ENCODE data around the gene PYROXD2.

The PYROXD2 gene

DNA sequence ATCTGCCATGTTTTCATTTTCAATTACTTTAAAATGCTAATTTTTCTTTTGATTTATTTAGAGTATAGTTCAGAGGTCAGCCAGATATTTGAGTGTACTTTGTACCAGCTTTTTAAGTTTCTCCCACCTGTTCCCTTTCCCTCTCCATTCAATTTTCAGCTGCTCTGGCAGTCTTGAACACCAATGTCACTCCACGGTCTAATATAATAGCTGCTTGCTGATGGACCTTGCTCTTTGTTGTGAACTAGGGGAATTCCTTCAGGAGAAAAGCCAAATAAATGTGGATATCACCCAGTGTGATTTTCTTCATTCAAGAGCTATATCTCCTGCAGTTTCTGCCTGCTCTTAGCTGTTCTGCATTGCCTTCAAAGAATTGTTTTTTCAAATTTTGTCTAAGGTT lies 35.6 kb upstream of the PYROXD2 start:
- TF ChIP-seq CTBP1 (IDR thresholded peaks at IDR 0.05; ENCODE audit: borderline replicate concordance) (no peak), FOXA1 (IDR thresholded peaks at IDR 0.05) (no peak), SUZ12 (IDR thresholded peaks at IDR 0.05) (no peak), ELF4 (IDR thresholded peaks at IDR 0.05) (no peak), ZNF384 (IDR thresholded peaks at IDR 0.05) (no peak), BHLHE40 (IDR thresholded peaks at IDR 0.05; ENCODE audit: borderline replicate concordance) (no peak), FOXK2 (IDR thresholded peaks at IDR 0.05) (no peak), FOXM1 (IDR thresholded peaks at IDR 0.05; ENCODE audit: borderline replicate concordance) (no peak), NFRKB (IDR thresholded peaks at IDR 0.05) (no peak), SP1 (IDR thresholded peaks at IDR 0.05) (no peak)
- TF ChIP-seq, protein P1, sequence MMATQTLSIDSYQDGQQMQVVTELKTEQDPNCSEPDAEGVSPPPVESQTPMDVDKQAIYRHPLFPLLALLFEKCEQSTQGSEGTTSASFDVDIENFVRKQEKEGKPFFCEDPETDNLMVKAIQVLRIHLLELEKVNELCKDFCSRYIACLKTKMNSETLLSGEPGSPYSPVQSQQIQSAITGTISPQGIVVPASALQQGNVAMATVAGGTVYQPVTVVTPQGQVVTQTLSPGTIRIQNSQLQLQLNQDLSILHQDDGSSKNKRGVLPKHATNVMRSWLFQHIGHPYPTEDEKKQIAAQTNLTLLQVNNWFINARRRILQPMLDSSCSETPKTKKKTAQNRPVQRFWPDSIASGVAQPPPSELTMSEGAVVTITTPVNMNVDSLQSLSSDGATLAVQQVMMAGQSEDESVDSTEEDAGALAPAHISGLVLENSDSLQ (IDR thresholded peaks at IDR 0.05): no peak
- ChIA-PET POLR2A (no interaction called here), CTCF (no interaction called here)
- no peak for DNase-seq (ENCODE audit: extremely low spot score)

DNA sequence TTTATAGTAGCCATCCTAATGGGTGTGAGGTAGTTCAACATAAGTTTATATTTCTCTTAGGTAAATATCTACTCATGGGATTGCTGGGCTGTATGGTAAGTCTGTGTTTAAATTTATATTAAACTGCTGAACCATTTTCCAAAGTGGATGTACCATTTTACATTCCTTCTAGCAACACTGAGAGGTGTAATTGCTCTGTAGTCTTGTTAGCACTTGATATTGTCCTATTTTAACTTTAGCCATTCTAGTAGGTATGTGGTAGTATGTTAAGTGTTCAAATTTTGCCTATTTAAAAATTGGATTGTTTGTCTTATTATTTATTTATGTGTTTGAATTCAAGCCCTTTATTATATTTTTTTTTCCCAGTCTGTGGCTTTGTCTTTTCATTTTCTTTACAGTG lies 34.3 kb upstream of the PYROXD2 start:
- ChIA-PET POLR2A (no interaction called here), CTCF (no interaction called here)
- no peak for TF ChIP-seq ARNT (IDR thresholded peaks at IDR 0.05)
- TF ChIP-seq FOXA1 (IDR thresholded peaks at IDR 0.05): no peak
- TF ChIP-seq ELF4 (IDR thresholded peaks at IDR 0.05): no peak
- TF ChIP-seq FOXK2 (IDR thresholded peaks at IDR 0.05): no peak
- TF ChIP-seq ZNF384 (IDR thresholded peaks at IDR 0.05): no peak
- TF ChIP-seq, protein P1 (IDR thresholded peaks at IDR 0.05): no peak
- no peak for TF ChIP-seq BHLHE40 (IDR thresholded peaks at IDR 0.05; ENCODE audit: borderline replicate concordance)
- no peak for TF ChIP-seq L3MBTL2 (conservative IDR thresholded peaks at IDR 0.05)
- no peak for TF ChIP-seq HDGF (IDR thresholded peaks at IDR 0.05; ENCODE audit: borderline replicate concordance)
- TF ChIP-seq LEF1 (IDR thresholded peaks at IDR 0.05; ENCODE audit: borderline replicate concordance): no peak
- no peak for DNase-seq (ENCODE audit: extremely low spot score)

DNA sequence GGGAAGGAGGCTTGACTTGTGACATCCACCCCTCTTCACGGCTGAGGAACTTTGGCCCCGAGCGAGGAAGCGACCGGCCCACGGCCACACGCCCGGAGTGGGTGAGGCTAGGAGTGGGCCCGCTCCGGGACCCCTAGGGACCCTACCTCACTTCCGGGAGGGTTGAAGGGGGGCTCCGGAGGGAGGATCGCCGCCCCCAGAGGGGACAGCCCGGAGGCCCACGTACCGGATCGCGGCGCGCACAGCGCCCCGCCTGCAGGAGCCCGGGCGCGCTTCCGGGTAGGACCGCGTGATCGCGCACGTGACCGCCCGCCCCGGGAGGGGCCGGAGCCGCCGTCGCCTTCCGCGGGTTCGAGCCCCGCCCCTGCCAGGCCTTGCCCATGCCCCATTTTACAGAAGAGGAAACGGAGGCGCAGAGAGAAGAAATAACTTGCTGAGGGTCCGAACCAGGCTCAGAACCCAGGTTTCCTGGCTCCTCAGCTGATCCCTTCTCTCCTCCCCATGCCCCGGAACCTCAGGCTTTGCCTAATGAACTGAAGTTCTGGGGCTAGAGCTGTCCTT lies 31.8 kb upstream of the PYROXD2 start, which contains the start of gene HPS1:
Gene HPS1 (minus strand): TSS at position 275 of the 561 bp plus-strand sequence. CDS start 3,695 bp downstream, outside the sequence.
- ChIA-PET CTCF (interaction anchor here (0.7 kb wide), 1 partner anchor 21 kb away, joined by 3 read pairs; no protein-coding TSS in a partner anchor), POLR2A (interaction anchor here (0.9 kb wide), 1 partner anchor 13 kb away, joined by 4 read pairs; no protein-coding TSS in a partner anchor)
- DNase-seq (ENCODE audit: extremely low spot score): peak; percentile 96
- TF ChIP-seq LEF1 (IDR thresholded peaks at IDR 0.05; ENCODE audit: borderline replicate concordance) (0 out of 2 replicates have a peak, but pooled peaks have one; percentile 50), ARNT (IDR thresholded peaks at IDR 0.05) (no peak), SUZ12 (IDR thresholded peaks at IDR 0.05) (no peak), FOXK2 (IDR thresholded peaks at IDR 0.05) (no peak), FOXA1 (IDR thresholded peaks at IDR 0.05) (no peak), ELF4 (IDR thresholded peaks at IDR 0.05) (peak; percentile 36; the same call in 1 of the 2 replicates), CTBP1 (IDR thresholded peaks at IDR 0.05; ENCODE audit: borderline replicate concordance) (no peak), TARDBP (IDR thresholded peaks at IDR 0.05) (no peak), HDGF (IDR thresholded peaks at IDR 0.05; ENCODE audit: borderline replicate concordance) (no peak), ZNF384 (IDR thresholded peaks at IDR 0.05) (no peak), BHLHE40 (IDR thresholded peaks at IDR 0.05; ENCODE audit: borderline replicate concordance) (no peak), SP1 (IDR thresholded peaks at IDR 0.05) (no peak), NFRKB (IDR thresholded peaks at IDR 0.05) (no peak), FOXM1 (IDR thresholded peaks at IDR 0.05; ENCODE audit: borderline replicate concordance) (0 out of 2 replicates have a peak, but pooled peaks have one; percentile 26), L3MBTL2 (conservative IDR thresholded peaks at IDR 0.05) (peak; percentile 43)
- TF ChIP-seq, protein P1 (IDR thresholded peaks at IDR 0.05): no peak

DNA sequence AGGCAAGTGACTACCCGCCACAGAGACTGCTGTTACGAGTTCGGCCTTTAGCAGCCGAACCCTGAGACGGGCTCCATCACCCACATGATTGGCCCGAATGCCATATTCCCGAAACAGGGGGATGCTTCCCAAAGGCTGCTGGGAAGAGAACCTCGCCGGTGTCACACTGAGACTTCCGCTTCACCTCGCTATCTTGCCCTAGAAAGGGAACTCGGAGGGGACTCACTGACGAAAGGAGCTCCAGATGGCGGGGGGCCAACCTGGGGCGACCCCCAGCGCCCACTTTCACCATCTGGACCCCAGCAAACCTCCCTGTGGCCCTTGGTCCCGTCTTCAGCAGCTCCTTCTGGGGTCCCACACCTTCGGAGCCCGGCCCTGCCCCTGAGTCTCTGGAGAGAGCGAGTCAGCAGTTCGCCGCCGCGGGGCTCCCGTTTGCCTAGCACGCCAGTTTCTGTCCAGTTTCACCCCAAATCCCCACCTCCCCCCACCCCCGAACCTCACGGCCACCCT lies 31.2 kb upstream of the PYROXD2 start:
- TF ChIP-seq, protein P1 (IDR thresholded peaks at IDR 0.05): no peak
- TF ChIP-seq SP1 (IDR thresholded peaks at IDR 0.05): no peak
- TF ChIP-seq NFRKB (IDR thresholded peaks at IDR 0.05): no peak
- no peak for TF ChIP-seq TARDBP (IDR thresholded peaks at IDR 0.05)
- TF ChIP-seq HDGF (IDR thresholded peaks at IDR 0.05; ENCODE audit: borderline replicate concordance): no peak
- TF ChIP-seq ELF4 (IDR thresholded peaks at IDR 0.05): no peak
- no peak for TF ChIP-seq ARNT (IDR thresholded peaks at IDR 0.05)
- TF ChIP-seq FOXA1 (IDR thresholded peaks at IDR 0.05): no peak
- TF ChIP-seq SUZ12 (IDR thresholded peaks at IDR 0.05): no peak
- TF ChIP-seq FOXK2 (IDR thresholded peaks at IDR 0.05): no peak
- TF ChIP-seq CTBP1 (IDR thresholded peaks at IDR 0.05; ENCODE audit: borderline replicate concordance): no peak
- TF ChIP-seq L3MBTL2 (conservative IDR thresholded peaks at IDR 0.05): no peak
- no peak for TF ChIP-seq BHLHE40 (IDR thresholded peaks at IDR 0.05; ENCODE audit: borderline replicate concordance)
- TF ChIP-seq FOXM1 (IDR thresholded peaks at IDR 0.05; ENCODE audit: borderline replicate concordance): no peak
- no peak for TF ChIP-seq ZNF384 (IDR thresholded peaks at IDR 0.05)
- no peak for TF ChIP-seq LEF1 (IDR thresholded peaks at IDR 0.05; ENCODE audit: borderline replicate concordance)
- POLR2A ChIA-PET: interaction anchor here (0.9 kb wide), 1 partner anchor 12 kb away, joined by 4 read pairs; no protein-coding TSS in a partner anchor
- DNase-seq (ENCODE audit: extremely low spot score): peak; percentile 59
- CTCF ChIA-PET: no interaction called here

DNA sequence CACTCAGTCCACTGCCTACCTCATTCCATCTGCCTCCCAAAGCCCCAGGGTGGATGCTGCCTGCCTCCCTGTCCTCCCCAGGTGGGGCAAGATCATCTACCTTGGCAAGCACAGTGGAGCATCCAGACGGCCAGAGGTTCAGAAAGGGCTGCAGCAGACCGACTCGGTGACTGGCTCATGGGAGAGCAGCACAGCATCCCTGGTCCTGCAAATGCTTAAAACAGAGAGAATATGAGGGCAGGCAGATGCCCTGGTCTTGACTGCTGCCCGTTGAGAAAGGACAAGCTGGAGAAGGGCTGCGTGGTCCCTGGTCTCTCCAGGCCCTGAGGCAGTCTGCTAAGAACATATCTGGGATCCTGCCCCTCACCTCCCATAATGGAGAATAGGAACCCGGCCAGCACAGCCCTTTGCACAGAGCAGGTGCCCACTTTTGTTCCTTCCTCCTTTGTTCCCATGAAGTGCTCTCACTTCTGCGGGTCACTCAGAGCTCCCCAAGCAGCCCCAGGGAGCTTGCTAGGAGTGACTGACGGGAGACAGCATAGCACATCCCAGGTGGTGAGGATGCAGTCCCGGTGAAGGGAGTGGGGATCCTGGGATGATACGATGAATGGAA lies 30.3 kb upstream of the PYROXD2 start:
- no peak for DNase-seq (ENCODE audit: extremely low spot score)
- CTCF ChIA-PET: no interaction called here
- POLR2A ChIA-PET: no interaction called here
- TF ChIP-seq BHLHE40 (IDR thresholded peaks at IDR 0.05; ENCODE audit: borderline replicate concordance) (no peak), SP1 (IDR thresholded peaks at IDR 0.05) (no peak), ARNT (IDR thresholded peaks at IDR 0.05) (no peak), FOXA1 (IDR thresholded peaks at IDR 0.05) (no peak), NFRKB (IDR thresholded peaks at IDR 0.05) (no peak), HDGF (IDR thresholded peaks at IDR 0.05; ENCODE audit: borderline replicate concordance) (no peak), TARDBP (IDR thresholded peaks at IDR 0.05) (no peak), FOXM1 (IDR thresholded peaks at IDR 0.05; ENCODE audit: borderline replicate concordance) (no peak), ZNF384 (IDR thresholded peaks at IDR 0.05) (no peak), L3MBTL2 (conservative IDR thresholded peaks at IDR 0.05) (no peak), CTBP1 (IDR thresholded peaks at IDR 0.05; ENCODE audit: borderline replicate concordance) (no peak)
